ENCODE results near the gene CLRN2. TPM values are rescaled to one million over a fixed set of nuclear protein-coding genes. Genes with fewer than 3 reads are reported as not detected.

Gene CLRN2
- total and polyA plus RNA-seq, 2 of the 4 experiments (the other 2 are of a cell fraction) = not detected

DNA sequence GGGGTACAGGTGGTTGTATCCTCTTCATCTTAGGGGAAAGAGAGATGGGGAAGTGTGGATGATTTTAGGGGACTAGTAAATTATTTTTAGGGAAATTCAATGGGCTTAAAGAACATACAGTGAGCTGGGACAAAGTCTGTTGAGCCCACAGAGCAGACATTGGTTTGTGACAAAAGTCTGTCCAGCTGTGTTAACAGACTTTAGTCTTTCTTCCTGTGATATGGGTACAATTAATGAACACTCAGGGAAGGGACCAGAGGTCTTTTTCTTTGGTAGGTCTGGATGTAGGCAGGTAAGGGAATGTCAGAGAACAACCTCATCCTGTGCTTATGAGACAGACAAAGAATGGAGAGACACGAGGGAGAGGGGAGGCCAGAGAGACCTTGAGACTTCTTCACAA lies 2.0 kb downstream of the CLRN2 start:
- dilution Hi-C loops (cut with HindIII; ENCODE audit: low sequenced_read_pairs, unreplicated experiment) (no loop called here), intact Hi-C loops (cut with micrococcal nuclease) (no loop called here), in situ Hi-C loops (cut with MboI; ENCODE audit: low sequenced_read_pairs) (no loop called here)
- Histone ChIP-seq H2BK20ac (ENCODE audit: low read depth, low read length) (no peak overlapping the region), H2AK5ac (ENCODE audit: low read depth, low read length) (no peak overlapping the region), H3K56ac (ENCODE audit: extremely low read depth, insufficient read depth, low read length) (no peak overlapping the region), H2BK15ac (ENCODE audit: low read depth, low read length) (no peak overlapping the region), H2AFZ (replicated peaks; ENCODE audit: low read length, poor library complexity) (no peak overlapping the region), H3K4me3 (ENCODE audit: insufficient read depth, low read depth, low read length) (no peak overlapping the region), H2AK9ac (replicated peaks; ENCODE audit: low read depth, low read length, poor library complexity) (no peak overlapping the region), H3K14ac (replicated peaks; ENCODE audit: low read depth, low read length) (no peak overlapping the region), H4K20me1 (ENCODE audit: insufficient read depth, low read length) (no peaks in the 10 kb centered on the region), H3K9me3 (ENCODE audit: control insufficient read depth, insufficient read depth, low read length) (no peaks in the 10 kb centered on the region), H3K18ac (ENCODE audit: low read depth, low read length) (no peak overlapping the region), H3K4ac (ENCODE audit: low read depth, low read length) (no peak overlapping the region), H2BK120ac (ENCODE audit: low read depth, low read length) (no peak overlapping the region), H3K27ac (ENCODE audit: insufficient read depth, low read length) (no peak overlapping the region), H3K9ac (ENCODE audit: low read depth, low read length) (no peak overlapping the region), H3K9me1 (ENCODE audit: insufficient read depth, low read length) (no peaks in the 10 kb centered on the region), H2BK5ac (ENCODE audit: low read depth, low read length, poor library complexity, severe bottlenecking) (no peak overlapping the region), H3K79me1 (ENCODE audit: low read depth in 1 of 2, low read length in 2 of 2) (no peaks in the 10 kb centered on the region), H3K23ac (ENCODE audit: low read depth, low read length) (no peak overlapping the region), H4K5ac (ENCODE audit: low read depth, low read length) (no peak overlapping the region), H3K36me3 (ENCODE audit: control insufficient read depth, insufficient read depth, low read length) (no peaks in the 10 kb centered on the region), H3K27me3 (ENCODE audit: control insufficient read depth, insufficient read depth, low read length) (peaks cover 32% of the 10 kb centered on the region), H3K4me1 (ENCODE audit: control insufficient read depth, insufficient read depth, low read length) (no peaks in the 10 kb centered on the region), H4K8ac (ENCODE audit: low read depth in 2 of 2, low read length in 2 of 2) (no peak overlapping the region), H3K4me2 (ENCODE audit: low read depth, low read length) (no peak overlapping the region), H4K91ac (ENCODE audit: insufficient read depth, low read depth, low read length) (no peak overlapping the region)
- POLR2A ChIA-PET (ENCODE audit: unreplicated experiment) = no interaction called here
- TF ChIP-seq CHD1 (IDR thresholded peaks at IDR 0.05; ENCODE audit: low read depth, low read length) (no peak), MXI1 (IDR thresholded peaks at IDR 0.05; ENCODE audit: borderline replicate concordance, low read depth, low read length) (no peak), RFX5 (IDR thresholded peaks at IDR 0.05; ENCODE audit: low read depth, low read length) (no peak), RCOR1 (IDR thresholded peaks at IDR 0.05; ENCODE audit: insufficient replicate concordance, low read length) (no peak), BHLHE40 (IDR thresholded peaks at IDR 0.05; ENCODE audit: low read depth, low read length) (no peak), CEBPB (IDR thresholded peaks at IDR 0.05; ENCODE audit: low read depth, low read length) (no peak), RAD21 (IDR thresholded peaks at IDR 0.05; ENCODE audit: low read length) (no peak)
- BruUV-seq (replicated peaks) = no TSS peak
- WGBS, 2 experiments (ENCODE audit: extremely low coverage in 2 of 2, insufficient read length in 1 of 2) = no CpG with 5 or more reads among the region's 1 CpG
- DNase-seq = no peak
- no peak for ATAC-seq (ENCODE audit: low read depth)
- CTCF ChIA-PET = no interaction called here
